Prostate gland (tissue), 2 donors: ENCODE results near the gene DAB1. TPM values are rescaled to one million over a fixed set of nuclear protein-coding genes. Genes with fewer than 3 reads are reported as not detected.

ENCODE experiments used
- DNase-seq: peaks from one replicate; pipeline ENCODE4 v3.0.0-alpha.2; 2019; ENCODE audit warnings: low spot score
- H3K27ac ChIP-seq, 2 donors: fragments of 200-600 bp; sonication (generic); 2 replicates each; pipeline ENCODE4 v1.5.1; 2017 to 2019
- H3K27me3 ChIP-seq: fragments of 200-600 bp; sonication (generic); replicated peaks from 2 replicates; pipeline ENCODE4 v1.5.1; 2019; ENCODE audit not compliant: insufficient read depth
- H3K36me3 ChIP-seq, 2 donors: fragments of 200-600 bp; sonication (generic); 1 replicate in 1 of 2; 2 replicates in 1 of 2; pipeline versions ENCODE4 v1.5.1 to v1.8.1; 2017 to 2019
- H3K4me1 ChIP-seq: fragments of 200-600 bp; sonication (generic); replicated peaks from 2 replicates; pipeline ENCODE4 v1.5.1; 2019
- H3K4me3 ChIP-seq, 2 donors: fragments of 200-600 bp; sonication (generic); 2 replicates each; pipeline ENCODE4 v1.5.1; 2017 to 2019
- H3K9me3 ChIP-seq: fragments of 200-600 bp; sonication (generic); 2 replicates; pipeline ENCODE4 v1.5.1; 2017
- POLR2A ChIP-seq: fragments of 450-650 bp; IDR thresholded peaks from one replicate; pipeline ENCODE4 v1.6.1; 2016; ENCODE audit warnings: antibody characterized with exemption, mild to moderate bottlenecking
- POLR2AphosphoS5 ChIP-seq: sonication (generic); formaldehyde crosslinking; IDR thresholded peaks from one replicate; pipeline ENCODE4 v1.6.1; 2017; ENCODE audit warnings: antibody characterized with exemption
- WGBS: methylation state at CpG from one replicate; pipeline ENCODE4 v1.1.5; 2018; 5-methylcytosine and 5-hydroxymethylcytosine counted together
- intact Hi-C: fragments of 100-400 bp; cut with DNase I; formaldehyde crosslinking; loops from one replicate; pipeline ENCODE4 v1.14.2; 2022
- total RNA-seq, 2 donors: library from RNA; depleted of rRNA; stranded (reverse); fragments of >200 nt; gene quantifications; one replicate each; pipeline ENCODE4 v1.1.0, GENCODE V29; 2016
- TF ChIP-seq, protein P1 (sequence below), 4 experiments: fragments of 200-600 bp in 2 of 4; fragments of 450-650 bp in 2 of 4; sonication (generic) in 2 of 4; IDR thresholded peaks; 1 replicate in 3 of 4; 2 replicates in 1 of 4; pipeline ENCODE4 v1.5.1; 2016 to 2019; ENCODE audit warnings: antibody characterized with exemption in 4 of 4, mild to moderate bottlenecking in 2 of 4, moderate library complexity in 2 of 4

Gene DAB1
- total RNA-seq, 2 donors from 2014 or later = 0.64 to 3.6 TPM

DNA sequence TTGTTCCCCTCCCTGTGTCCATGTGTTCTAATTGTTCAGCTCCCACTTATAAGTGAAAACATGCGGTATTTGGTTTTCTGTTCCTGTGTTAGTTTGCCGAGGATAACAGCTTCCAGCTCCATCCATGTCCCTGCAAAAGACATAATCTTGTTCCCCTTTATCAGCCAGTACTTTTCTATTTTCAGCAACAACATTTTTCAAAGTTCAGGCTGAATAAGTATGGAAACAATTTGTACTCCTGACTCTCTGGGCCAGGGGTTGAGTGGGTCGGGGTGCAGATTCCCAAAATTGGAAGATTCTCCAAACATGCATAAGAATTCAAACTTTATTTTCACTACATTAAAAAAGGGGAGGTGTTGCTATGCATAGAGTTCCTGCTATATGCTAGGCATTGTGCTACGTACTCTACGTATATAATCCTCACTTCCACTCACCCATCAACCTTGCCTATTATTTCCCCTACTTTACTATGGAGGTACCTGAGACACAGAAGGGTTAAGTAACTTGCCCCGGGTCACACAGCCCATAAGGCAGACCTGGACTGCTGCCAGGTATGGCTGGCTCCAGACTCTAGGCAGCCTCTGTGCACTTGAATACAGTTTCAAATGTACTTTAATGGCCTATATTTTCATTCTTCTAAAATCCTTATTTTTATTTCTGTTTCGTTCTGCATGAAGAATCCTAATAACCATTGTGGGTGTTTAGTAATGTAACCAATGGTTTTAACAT lies 341.0 kb downstream of the DAB1 start:
- Histone ChIP-seq H3K36me3 (no peaks in the 10 kb centered on the region), H3K27ac (no peak overlapping the region), H3K27me3 (no peaks in the 10 kb centered on the region), H3K9me3 (no peaks in the 10 kb centered on the region), H3K4me3 (no peak overlapping the region), H3K4me1 (no peaks in the 10 kb centered on the region)
- intact Hi-C loops = no loop called here
- WGBS = 77% methylated on average over 7 of the region's 7 CpGs
- DNase-seq = no peak
- TF ChIP-seq, protein P1, sequence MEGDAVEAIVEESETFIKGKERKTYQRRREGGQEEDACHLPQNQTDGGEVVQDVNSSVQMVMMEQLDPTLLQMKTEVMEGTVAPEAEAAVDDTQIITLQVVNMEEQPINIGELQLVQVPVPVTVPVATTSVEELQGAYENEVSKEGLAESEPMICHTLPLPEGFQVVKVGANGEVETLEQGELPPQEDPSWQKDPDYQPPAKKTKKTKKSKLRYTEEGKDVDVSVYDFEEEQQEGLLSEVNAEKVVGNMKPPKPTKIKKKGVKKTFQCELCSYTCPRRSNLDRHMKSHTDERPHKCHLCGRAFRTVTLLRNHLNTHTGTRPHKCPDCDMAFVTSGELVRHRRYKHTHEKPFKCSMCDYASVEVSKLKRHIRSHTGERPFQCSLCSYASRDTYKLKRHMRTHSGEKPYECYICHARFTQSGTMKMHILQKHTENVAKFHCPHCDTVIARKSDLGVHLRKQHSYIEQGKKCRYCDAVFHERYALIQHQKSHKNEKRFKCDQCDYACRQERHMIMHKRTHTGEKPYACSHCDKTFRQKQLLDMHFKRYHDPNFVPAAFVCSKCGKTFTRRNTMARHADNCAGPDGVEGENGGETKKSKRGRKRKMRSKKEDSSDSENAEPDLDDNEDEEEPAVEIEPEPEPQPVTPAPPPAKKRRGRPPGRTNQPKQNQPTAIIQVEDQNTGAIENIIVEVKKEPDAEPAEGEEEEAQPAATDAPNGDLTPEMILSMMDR (IDR thresholded peaks at IDR 0.05) = no peak
- TF ChIP-seq POLR2AphosphoS5 (no peak), POLR2A (no peak)

DNA sequence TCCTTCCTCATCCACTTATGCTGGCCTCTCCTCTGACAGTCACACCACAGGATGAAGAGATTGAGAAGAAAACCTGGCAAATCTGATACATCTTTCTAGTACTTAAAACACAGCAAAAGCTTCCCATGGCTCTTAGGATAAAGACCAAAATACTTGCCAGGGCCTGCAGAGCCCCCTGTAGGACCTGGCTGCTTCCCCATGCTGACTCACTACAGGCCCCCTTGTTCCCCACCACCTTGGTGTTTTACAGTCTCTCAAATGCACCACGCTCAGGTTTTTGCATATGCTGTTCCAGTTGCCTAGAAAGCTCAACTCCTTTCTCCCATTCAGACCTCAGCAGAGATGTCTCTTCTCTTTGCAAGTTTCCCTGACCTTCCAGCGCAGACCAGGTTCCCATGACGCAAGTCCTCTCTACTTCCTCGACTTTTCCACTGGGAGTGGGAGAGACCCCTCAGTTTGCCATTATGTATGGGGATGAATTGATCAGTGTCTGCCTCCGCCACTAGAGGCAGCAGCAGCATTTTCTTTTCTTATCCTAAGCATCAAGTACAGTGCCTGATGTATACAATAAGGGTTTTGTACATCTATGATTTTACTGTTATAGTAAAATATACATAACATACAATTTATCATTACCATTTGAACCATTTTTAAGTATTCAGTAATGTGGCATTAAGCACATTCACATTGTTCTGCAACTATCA lies 344.3 kb downstream of the DAB1 start:
- Histone ChIP-seq H3K27me3 (no peaks in the 10 kb centered on the region), H3K4me1 (no peaks in the 10 kb centered on the region), H3K27ac (no peak overlapping the region), H3K36me3 (no peaks in the 10 kb centered on the region), H3K9me3 (no peaks in the 10 kb centered on the region), H3K4me3 (no peak overlapping the region)
- WGBS = 96% methylated on average over 5 of the region's 5 CpGs
- DNase-seq = no peak
- TF ChIP-seq, protein P1 (IDR thresholded peaks at IDR 0.05) = no peak
- TF ChIP-seq POLR2A (no peak), POLR2AphosphoS5 (no peak)
- intact Hi-C loops = no loop called here

DNA sequence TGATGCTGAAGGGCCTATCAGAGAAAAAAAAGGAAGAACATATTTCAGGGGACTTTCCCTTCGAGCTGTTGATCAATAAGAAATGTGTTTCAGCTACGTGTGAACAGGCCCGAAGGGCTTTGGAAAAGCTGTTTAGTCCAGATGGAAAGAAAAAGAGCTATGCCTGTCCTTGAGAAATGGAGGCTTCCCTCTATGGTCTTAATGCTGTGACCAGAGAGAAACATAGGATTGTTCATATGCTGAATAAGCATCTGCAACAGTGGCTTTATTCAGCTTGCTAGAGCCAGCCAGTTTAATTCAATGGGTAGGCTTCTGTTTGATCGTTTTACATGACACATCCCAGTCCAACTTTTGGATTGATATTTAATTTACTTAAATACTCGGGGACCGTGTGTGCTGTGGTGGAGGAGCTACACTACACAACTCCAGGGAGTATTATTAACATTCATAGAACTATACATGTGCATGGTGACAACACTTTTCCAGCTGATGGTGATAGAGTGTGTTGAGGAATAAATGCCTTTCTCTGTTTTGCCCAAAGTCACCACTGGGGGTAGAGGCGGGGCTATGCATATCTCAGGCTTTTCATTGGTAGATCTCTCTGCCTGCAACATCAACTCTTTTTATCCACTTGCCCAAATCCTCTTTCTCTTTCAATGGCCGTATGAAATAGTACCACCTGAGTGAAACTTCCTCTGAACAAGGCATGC lies 351.3 kb downstream of the DAB1 start:
- TF ChIP-seq POLR2A (no peak), POLR2AphosphoS5 (no peak)
- TF ChIP-seq, protein P1 (IDR thresholded peaks at IDR 0.05) = no peak
- no peak overlapping the region for H3K4me3 ChIP-seq
- intact Hi-C loops = no loop called here
- H3K9me3 ChIP-seq = no peaks in the 10 kb centered on the region
- H3K4me1 ChIP-seq = no peaks in the 10 kb centered on the region
- H3K36me3 ChIP-seq = no peaks in the 10 kb centered on the region
- no peak for DNase-seq
- no peak overlapping the region for H3K27ac ChIP-seq
- 92% methylated on average over 8 of the region's 8 CpGs for WGBS
- H3K27me3 ChIP-seq = no peaks in the 10 kb centered on the region

DNA sequence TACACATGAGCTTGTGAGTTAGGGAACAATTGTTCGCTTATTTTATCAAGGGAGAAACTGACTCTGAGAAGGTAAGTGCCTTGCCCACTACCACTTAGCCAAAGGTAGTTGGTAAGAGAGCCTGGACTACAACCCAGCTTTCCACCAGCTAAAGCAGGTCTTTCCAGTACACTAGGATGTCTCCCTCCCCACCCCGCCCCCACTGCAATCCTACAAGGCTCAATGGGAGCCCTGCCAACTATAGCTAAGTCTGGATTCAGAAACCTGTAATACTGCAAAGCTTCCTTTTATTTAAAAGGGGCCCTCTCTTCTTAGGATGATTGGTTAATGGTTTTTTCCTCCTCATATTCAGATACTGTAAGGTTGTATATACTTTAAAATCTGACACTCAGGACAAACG lies 356.0 kb downstream of the DAB1 start:
- intact Hi-C loops = loop anchor here (10.0 kb wide), 1 partner anchor 233 kb away; no protein-coding TSS in a partner anchor
- WGBS = 50% methylated on average over 3 of the region's 3 CpGs
- DNase-seq = peak; percentile 6
- Histone ChIP-seq H3K27me3 (no peaks in the 10 kb centered on the region), H3K9me3 (no peaks in the 10 kb centered on the region), H3K4me3 (no peak overlapping the region), H3K27ac (no peak overlapping the region), H3K36me3 (no peaks in the 10 kb centered on the region), H3K4me1 (no peaks in the 10 kb centered on the region)
- TF ChIP-seq POLR2A = no peak
- TF ChIP-seq, protein P1 (IDR thresholded peaks at IDR 0.05) = no peak
- TF ChIP-seq POLR2AphosphoS5 = no peak
